Left lung (tissue), 10 donors: Measurements from ENCODE around the gene RFK. TPM values are rescaled to one million over a fixed set of nuclear protein-coding genes. Genes with fewer than 3 reads are reported as not detected.

Source experiments
- ATAC-seq: fragments of 200-7000 bp; cut with Tn5 transposase; one replicate; pipeline ENCODE4 v1.9.1; 2020; ENCODE audit warnings: moderate library complexity
- DNase-seq, 4 donors: peaks; one replicate each; pipeline ENCODE4 v3.0.0-alpha.2; 2013 to 2020
- H3K27ac ChIP-seq, 2 donors: fragments of 200-600 bp; sonication (generic) in 1 of 2; one replicate each; pipeline versions ENCODE4 v1.5.0 to v1.8.0; 2020 to 2021
- H3K27me3 ChIP-seq, 2 donors: fragments of 200-600 bp; sonication (generic) in 1 of 2; one replicate each; pipeline versions ENCODE4 v1.5.0 to v1.8.0; 2020 to 2021
- H3K36me3 ChIP-seq, 2 donors: fragments of 200-600 bp; sonication (generic) in 1 of 2; one replicate each; pipeline versions ENCODE4 v1.5.0 to v1.8.0; 2020 to 2021
- H3K4me1 ChIP-seq, 2 donors: fragments of 200-600 bp; one replicate each; pipeline ENCODE4 v1.8.0; 2021
- H3K4me3 ChIP-seq, 2 donors: fragments of 200-600 bp; sonication (generic) in 1 of 2; one replicate each; pipeline versions ENCODE4 v1.5.0 to v1.8.0; 2020 to 2021; ENCODE audit warnings: mild to moderate bottlenecking in 1 of 2
- H3K9me3 ChIP-seq, 2 donors: fragments of 200-600 bp; sonication (generic) in 1 of 2; one replicate each; pipeline versions ENCODE4 v1.5.0 to v1.8.0; 2020 to 2021
- intact Hi-C, 2 donors: fragments of 100-400 bp; cut with DNase I; formaldehyde crosslinking; loops; one replicate each; pipeline versions ENCODE4 v1.11.2 to v1.14.2; 2022
- polyA plus RNA-seq, 6 donors: library from polyadenylated mRNA; unstranded; fragments of 120-200 nt; gene quantifications; one replicate each; pipeline ENCODE4 v1.2.1, GENCODE V29; 2013; ENCODE audit not compliant: insufficient read length in 6 of 6
- total RNA-seq, 2 donors: library from RNA; stranded (reverse); fragmentation: NEBNext Ultra II Directional; extraction: Animal tissue kit (Norgen Biotek cat#: 25700); gene quantifications; one replicate each; pipeline ENCODE4 v1.2.1, GENCODE V29; 2021
- TF ChIP-seq, protein P1 (sequence below), 2 donors: fragments of 200-600 bp; sonication (generic) in 1 of 2; IDR thresholded peaks; one replicate each; pipeline versions ENCODE4 v1.5.0 to v1.8.0; 2021; ENCODE audit warnings: antibody characterized with exemption in 2 of 2
- donor health status: DM: no; HTN: yes; CAD: no.
- donor health status: DM: no; HTN: no; CAD: no.

RFK gene
- total and polyA plus RNA-seq, 8 donors: 15.4 to 23.3 (median 19.6) TPM

- no peaks in the 10 kb centered on the region for H3K36me3 ChIP-seq
- no peaks in the 10 kb centered on the region for H3K9me3 ChIP-seq
- H3K27me3 ChIP-seq: no peaks in the 10 kb centered on the region
- no peak for DNase-seq
- no peaks in the 10 kb centered on the region for H3K4me1 ChIP-seq
- intact Hi-C loops: no loop called here
- ATAC-seq: no peak
- H3K27ac ChIP-seq: no peak overlapping the region
- no peak overlapping the region for H3K4me3 ChIP-seq
- TF ChIP-seq, protein P1, sequence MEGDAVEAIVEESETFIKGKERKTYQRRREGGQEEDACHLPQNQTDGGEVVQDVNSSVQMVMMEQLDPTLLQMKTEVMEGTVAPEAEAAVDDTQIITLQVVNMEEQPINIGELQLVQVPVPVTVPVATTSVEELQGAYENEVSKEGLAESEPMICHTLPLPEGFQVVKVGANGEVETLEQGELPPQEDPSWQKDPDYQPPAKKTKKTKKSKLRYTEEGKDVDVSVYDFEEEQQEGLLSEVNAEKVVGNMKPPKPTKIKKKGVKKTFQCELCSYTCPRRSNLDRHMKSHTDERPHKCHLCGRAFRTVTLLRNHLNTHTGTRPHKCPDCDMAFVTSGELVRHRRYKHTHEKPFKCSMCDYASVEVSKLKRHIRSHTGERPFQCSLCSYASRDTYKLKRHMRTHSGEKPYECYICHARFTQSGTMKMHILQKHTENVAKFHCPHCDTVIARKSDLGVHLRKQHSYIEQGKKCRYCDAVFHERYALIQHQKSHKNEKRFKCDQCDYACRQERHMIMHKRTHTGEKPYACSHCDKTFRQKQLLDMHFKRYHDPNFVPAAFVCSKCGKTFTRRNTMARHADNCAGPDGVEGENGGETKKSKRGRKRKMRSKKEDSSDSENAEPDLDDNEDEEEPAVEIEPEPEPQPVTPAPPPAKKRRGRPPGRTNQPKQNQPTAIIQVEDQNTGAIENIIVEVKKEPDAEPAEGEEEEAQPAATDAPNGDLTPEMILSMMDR (IDR thresholded peaks at IDR 0.05): no peak
Observed at GRCh38 chr9:76358628-76359280, 35.5 kb downstream of the RFK start.

- H3K36me3 ChIP-seq: no peaks in the 10 kb centered on the region
- H3K27ac ChIP-seq: no peak overlapping the region
- H3K27me3 ChIP-seq: no peaks in the 10 kb centered on the region
- no peak for DNase-seq
- ATAC-seq: no peak
- no peaks in the 10 kb centered on the region for H3K4me1 ChIP-seq
- no peak overlapping the region for H3K4me3 ChIP-seq
- TF ChIP-seq, protein P1 (IDR thresholded peaks at IDR 0.05): no peak
- H3K9me3 ChIP-seq: no peaks in the 10 kb centered on the region
- intact Hi-C loops: no loop called here
Observed at GRCh38 chr9:76357555-76357954, 36.7 kb downstream of the RFK start.

- H3K27me3 ChIP-seq: no peaks in the 10 kb centered on the region
- no peaks in the 10 kb centered on the region for H3K36me3 ChIP-seq
- H3K4me1 ChIP-seq: no peaks in the 10 kb centered on the region
- no peaks in the 10 kb centered on the region for H3K9me3 ChIP-seq
- H3K27ac ChIP-seq: no peak overlapping the region
- ATAC-seq: no peak
- intact Hi-C loops: no loop called here
- no peak overlapping the region for H3K4me3 ChIP-seq
- TF ChIP-seq, protein P1 (IDR thresholded peaks at IDR 0.05): no peak
- no peak for DNase-seq
Observed at GRCh38 chr9:76355886-76356285, 38.3 kb downstream of the RFK start.

- no peak for DNase-seq
- Histone ChIP-seq H3K27me3 (no peaks in the 10 kb centered on the region), H3K4me1 (no peaks in the 10 kb centered on the region), H3K9me3 (no peaks in the 10 kb centered on the region), H3K27ac (no peak overlapping the region), H3K4me3 (no peak overlapping the region), H3K36me3 (no peaks in the 10 kb centered on the region)
- intact Hi-C loops: no loop called here
- TF ChIP-seq, protein P1 (IDR thresholded peaks at IDR 0.05): no peak
- ATAC-seq: no peak
Observed at GRCh38 chr9:76354221-76354620, 40.0 kb downstream of the RFK start.

DNA sequence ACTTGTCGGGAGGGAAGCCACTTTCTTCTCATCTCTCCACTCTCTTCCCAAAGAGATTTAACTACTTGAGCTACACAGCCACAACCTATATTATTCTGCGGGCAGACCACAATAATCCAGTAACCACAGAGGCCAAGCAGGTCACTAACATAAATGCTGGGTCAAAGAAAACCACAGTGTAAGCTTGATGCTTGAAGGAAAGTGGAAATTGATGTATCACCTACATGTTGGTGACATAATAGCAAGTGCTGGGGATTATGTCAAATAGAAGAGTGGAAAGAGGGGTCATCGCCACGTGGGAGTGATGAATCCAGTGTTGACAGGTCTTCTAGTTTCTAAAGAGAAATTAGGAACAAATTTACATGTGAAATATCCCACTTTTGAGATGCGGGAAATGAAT is 40.9 kb downstream of the RFK start:
- Histone ChIP-seq H3K36me3 (no peaks in the 10 kb centered on the region), H3K9me3 (no peaks in the 10 kb centered on the region), H3K4me3 (no peak overlapping the region), H3K4me1 (no peaks in the 10 kb centered on the region), H3K27ac (no peak overlapping the region), H3K27me3 (no peaks in the 10 kb centered on the region)
- ATAC-seq (no peak), DNase-seq (no peak)
- intact Hi-C loops: no loop called here
- TF ChIP-seq, protein P1 (IDR thresholded peaks at IDR 0.05): no peak
